AG04450 (cell line): ENCODE data around the gene GLG1. TPM values are rescaled to one million over a fixed set of nuclear protein-coding genes. Genes with fewer than 3 reads are reported as not detected.

Experiments
- CTCF ChIA-PET: fragments of 300-600, 350-600 bp; formaldehyde crosslinking; extraction: SDS; loops from one replicate; lab custom pipeline; 2022; ENCODE audit warnings: antibody characterized with exemption, inconsistent platforms; lab: Charles Lee
- POLR2A ChIA-PET: fragments of 350-600 bp; formaldehyde crosslinking; extraction: SDS; loops from one replicate; lab custom pipeline; 2021; ENCODE audit warnings: antibody characterized with exemption, inconsistent platforms; lab: Yijun Ruan, JAX
- DNase-seq: peaks from one replicate; pipeline ENCODE4 v3.0.0-alpha.2; 2011; ENCODE audit warnings: low read depth, low spot score
- H3K27ac ChIP-seq: one replicate; pipeline ENCODE4 v1.5.1; 2012; ENCODE audit warnings: low read depth, low read length, control low read depth
- H3K27me3 ChIP-seq: one replicate; pipeline ENCODE4 v1.6.0; 2012; ENCODE audit warnings: low read length; ENCODE audit not compliant: control insufficient read depth, insufficient read depth
- H3K4me3 ChIP-seq: 2 replicates; pipeline ENCODE4 v1.5.1; 2011; ENCODE audit warnings: mild to moderate bottlenecking, low read depth, low read length, control low read depth
- H3K9me3 ChIP-seq: 2 replicates; pipeline ENCODE4 v1.5.1; 2012; ENCODE audit warnings: low read length; ENCODE audit not compliant: control insufficient read depth, insufficient read depth
- polyA plus RNA-seq: library from polyadenylated mRNA; depleted of rRNA; stranded (reverse); fragments of >200 nt; gene quantifications from 2 replicates; pipeline ENCODE4 v1.2.3, GENCODE V29; 2011
- TF ChIP-seq, protein P1 (sequence below): IDR thresholded peaks from 2 replicates; pipeline ENCODE4 v1.5.1; 2011; ENCODE audit warnings: low read depth, low read length, control low read depth, inconsistent platforms

The GLG1 gene
- polyA plus RNA-seq, 1 experiment: 188 TPM

GRCh38 chr16:74463888-74464287 is 143.0 kb downstream of the GLG1 start:
- CTCF ChIA-PET: interaction anchor here (1.7 kb wide), 1 partner anchor 159 kb away, joined by 3 read pairs; no protein-coding TSS in a partner anchor
- H3K27me3 ChIP-seq: no peaks in the 10 kb centered on the region
- H3K9me3 ChIP-seq: no peaks in the 10 kb centered on the region; the same call in 1 of the 2 replicates
- POLR2A ChIA-PET: no interaction called here
- no peak overlapping the region for H3K4me3 ChIP-seq
- TF ChIP-seq, protein P1, sequence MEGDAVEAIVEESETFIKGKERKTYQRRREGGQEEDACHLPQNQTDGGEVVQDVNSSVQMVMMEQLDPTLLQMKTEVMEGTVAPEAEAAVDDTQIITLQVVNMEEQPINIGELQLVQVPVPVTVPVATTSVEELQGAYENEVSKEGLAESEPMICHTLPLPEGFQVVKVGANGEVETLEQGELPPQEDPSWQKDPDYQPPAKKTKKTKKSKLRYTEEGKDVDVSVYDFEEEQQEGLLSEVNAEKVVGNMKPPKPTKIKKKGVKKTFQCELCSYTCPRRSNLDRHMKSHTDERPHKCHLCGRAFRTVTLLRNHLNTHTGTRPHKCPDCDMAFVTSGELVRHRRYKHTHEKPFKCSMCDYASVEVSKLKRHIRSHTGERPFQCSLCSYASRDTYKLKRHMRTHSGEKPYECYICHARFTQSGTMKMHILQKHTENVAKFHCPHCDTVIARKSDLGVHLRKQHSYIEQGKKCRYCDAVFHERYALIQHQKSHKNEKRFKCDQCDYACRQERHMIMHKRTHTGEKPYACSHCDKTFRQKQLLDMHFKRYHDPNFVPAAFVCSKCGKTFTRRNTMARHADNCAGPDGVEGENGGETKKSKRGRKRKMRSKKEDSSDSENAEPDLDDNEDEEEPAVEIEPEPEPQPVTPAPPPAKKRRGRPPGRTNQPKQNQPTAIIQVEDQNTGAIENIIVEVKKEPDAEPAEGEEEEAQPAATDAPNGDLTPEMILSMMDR: no peak
- DNase-seq: no peak
- no peak overlapping the region for H3K27ac ChIP-seq

- no peak for DNase-seq
- TF ChIP-seq, protein P1: no peak
- Histone ChIP-seq H3K27ac (no peak overlapping the region), H3K4me3 (no peak overlapping the region), H3K27me3 (no peaks in the 10 kb centered on the region), H3K9me3 (no peaks in the 10 kb centered on the region)
- ChIA-PET CTCF (interaction anchor here (1.1 kb wide), 1 partner anchor 190 kb away, joined by 3 read pairs; no protein-coding TSS in a partner anchor), POLR2A (no interaction called here)
Measured at GRCh38 chr16:74462361-74462760, 144.6 kb downstream of the GLG1 start.

DNA sequence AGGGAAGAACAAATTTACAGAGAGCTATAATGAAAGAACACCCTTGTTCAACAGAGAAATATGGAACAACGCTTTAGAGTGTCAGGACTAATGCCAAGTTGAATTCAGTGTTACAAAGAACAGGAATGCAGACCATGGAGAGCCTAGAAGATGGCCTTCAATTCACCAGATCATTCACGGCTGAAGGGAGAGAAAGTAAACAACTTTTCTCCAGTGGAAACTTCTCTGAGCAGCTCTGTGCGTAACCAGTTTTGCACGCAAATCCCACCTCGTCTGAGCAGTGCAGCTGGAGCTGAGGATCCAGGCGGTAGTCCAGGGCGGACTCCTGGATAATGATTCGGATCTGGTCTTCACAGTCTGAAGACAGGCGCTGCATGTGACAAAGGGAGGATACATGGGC is 145.1 kb downstream of the GLG1 start:
- ChIA-PET POLR2A (no interaction called here), CTCF (interaction anchor here (0.7 to 1.3 kb wide), 3 partner anchors 12 to 218 kb away, joined by 3 to 4 read pairs (median 3); no protein-coding TSS in a partner anchor)
- H3K4me3 ChIP-seq: no peak overlapping the region
- no peak overlapping the region for H3K27ac ChIP-seq
- no peaks in the 10 kb centered on the region for H3K9me3 ChIP-seq
- no peaks in the 10 kb centered on the region for H3K27me3 ChIP-seq
- TF ChIP-seq, protein P1: no peak
- no peak for DNase-seq

DNA sequence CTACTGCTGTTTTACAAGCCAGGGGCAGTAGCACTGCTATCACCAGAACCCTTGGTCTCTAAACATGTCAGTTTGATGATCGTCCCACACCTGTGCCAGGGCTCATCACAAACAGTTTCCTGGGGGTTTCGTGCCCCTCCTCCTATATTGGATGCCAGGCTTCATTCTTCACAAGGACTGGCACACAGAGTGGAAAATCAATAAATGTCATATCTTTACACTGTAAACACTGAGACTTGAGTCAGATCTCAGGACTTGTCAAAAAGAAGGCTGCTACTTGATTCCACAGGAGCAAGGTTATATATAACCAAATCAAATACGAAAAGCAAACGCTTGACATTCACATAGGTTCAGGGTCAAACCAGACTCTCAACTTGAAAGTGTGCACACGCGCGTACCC is 146.4 kb downstream of the GLG1 start:
- CTCF ChIA-PET: interaction anchor here (1.3 kb wide), 1 partner anchor 11 kb away, joined by 4 read pairs; no protein-coding TSS in a partner anchor
- POLR2A ChIA-PET: interaction anchor here (0.7 kb wide), 1 partner anchor 10 kb away, joined by 3 read pairs; no protein-coding TSS in a partner anchor
- TF ChIP-seq, protein P1: no peak
- Histone ChIP-seq H3K27ac (no peak overlapping the region), H3K9me3 (no peaks in the 10 kb centered on the region), H3K4me3 (no peak overlapping the region), H3K27me3 (no peaks in the 10 kb centered on the region)
- no peak for DNase-seq

DNA sequence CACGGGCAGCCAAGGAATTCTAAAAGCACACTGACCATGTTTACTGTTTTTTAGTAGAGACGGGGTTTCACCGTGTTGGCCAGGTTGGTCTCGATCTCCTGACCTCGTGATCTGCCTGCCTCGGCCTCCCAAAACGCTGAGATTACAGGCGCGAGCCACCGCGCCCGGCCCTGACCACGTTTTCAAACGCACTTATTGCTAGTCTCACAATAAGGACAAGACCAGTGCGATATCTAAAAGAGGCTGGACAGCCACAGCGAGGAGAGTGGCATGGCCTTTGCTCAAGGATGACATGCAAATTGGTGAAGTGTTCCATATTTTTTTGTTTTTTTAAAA is 150.7 kb downstream of the GLG1 start:
- DNase-seq: no peak
- Histone ChIP-seq H3K4me3 (no peak overlapping the region), H3K9me3 (no peaks in the 10 kb centered on the region), H3K27ac (no peak overlapping the region), H3K27me3 (no peaks in the 10 kb centered on the region)
- TF ChIP-seq, protein P1: no peak
- ChIA-PET POLR2A (no interaction called here), CTCF (no interaction called here)
